Measurements from ENCODE around the gene ANK3. TPM values are rescaled to one million over a fixed set of nuclear protein-coding genes. Genes with fewer than 3 reads are reported as not detected.
A peak's percentile ranks its signal among the peaks of the same experiment; 100 is the strongest.

Gene ANK3
- total RNA-seq, 1 experiment from 2014 or later = 29.8 TPM

DNA sequence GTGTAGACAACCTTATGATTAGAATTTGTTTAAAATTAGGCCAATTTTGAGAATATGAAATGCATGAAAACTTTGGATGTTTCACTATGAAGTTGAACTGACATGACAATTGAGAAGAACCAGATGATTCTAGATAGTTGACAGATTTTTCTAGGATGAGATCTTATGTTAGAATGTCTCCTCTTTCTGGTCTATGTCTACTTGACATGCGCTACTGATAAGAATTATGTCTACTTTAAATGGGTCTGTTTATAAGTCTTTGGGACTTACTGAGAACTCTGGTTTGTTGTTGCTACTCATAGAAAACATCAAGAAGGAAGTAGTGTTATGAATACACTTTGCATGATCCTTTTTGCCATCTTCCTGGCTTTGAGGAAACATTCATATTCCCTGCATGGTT, 255.1 kb downstream of the ANK3 start:
- Mint-ChIP-seq H3K27me3 (ENCODE audit: unreplicated experiment) (no peaks in the 10 kb centered on the region), H3K36me3 (ENCODE audit: insufficient read depth, unreplicated experiment) (peaks cover 4% of the 10 kb centered on the region), H3K4me3 (ENCODE audit: low read depth, unreplicated experiment) (no peak overlapping the region), H3K27ac (ENCODE audit: unreplicated experiment) (no peak overlapping the region), H3K9me3 (ENCODE audit: low read depth, unreplicated experiment) (no peaks in the 10 kb centered on the region), H3K4me1 (ENCODE audit: low read depth, unreplicated experiment) (peaks cover 19% of the 10 kb centered on the region)
- no peak for DNase-seq
- CTCF ChIA-PET = interaction anchor here (1.4 kb wide), 1 partner anchor 20 kb away, joined by 5 read pairs; no protein-coding TSS in a partner anchor
- intact Hi-C loops (cut with micrococcal nuclease; ENCODE audit: unreplicated experiment) = no loop called here
- no TSS peak for BruUV-seq (replicated peaks)
- TF ChIP-seq, protein P1, sequence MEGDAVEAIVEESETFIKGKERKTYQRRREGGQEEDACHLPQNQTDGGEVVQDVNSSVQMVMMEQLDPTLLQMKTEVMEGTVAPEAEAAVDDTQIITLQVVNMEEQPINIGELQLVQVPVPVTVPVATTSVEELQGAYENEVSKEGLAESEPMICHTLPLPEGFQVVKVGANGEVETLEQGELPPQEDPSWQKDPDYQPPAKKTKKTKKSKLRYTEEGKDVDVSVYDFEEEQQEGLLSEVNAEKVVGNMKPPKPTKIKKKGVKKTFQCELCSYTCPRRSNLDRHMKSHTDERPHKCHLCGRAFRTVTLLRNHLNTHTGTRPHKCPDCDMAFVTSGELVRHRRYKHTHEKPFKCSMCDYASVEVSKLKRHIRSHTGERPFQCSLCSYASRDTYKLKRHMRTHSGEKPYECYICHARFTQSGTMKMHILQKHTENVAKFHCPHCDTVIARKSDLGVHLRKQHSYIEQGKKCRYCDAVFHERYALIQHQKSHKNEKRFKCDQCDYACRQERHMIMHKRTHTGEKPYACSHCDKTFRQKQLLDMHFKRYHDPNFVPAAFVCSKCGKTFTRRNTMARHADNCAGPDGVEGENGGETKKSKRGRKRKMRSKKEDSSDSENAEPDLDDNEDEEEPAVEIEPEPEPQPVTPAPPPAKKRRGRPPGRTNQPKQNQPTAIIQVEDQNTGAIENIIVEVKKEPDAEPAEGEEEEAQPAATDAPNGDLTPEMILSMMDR (IDR thresholded peaks at IDR 0.05; ENCODE audit: unreplicated experiment) = no peak

DNA sequence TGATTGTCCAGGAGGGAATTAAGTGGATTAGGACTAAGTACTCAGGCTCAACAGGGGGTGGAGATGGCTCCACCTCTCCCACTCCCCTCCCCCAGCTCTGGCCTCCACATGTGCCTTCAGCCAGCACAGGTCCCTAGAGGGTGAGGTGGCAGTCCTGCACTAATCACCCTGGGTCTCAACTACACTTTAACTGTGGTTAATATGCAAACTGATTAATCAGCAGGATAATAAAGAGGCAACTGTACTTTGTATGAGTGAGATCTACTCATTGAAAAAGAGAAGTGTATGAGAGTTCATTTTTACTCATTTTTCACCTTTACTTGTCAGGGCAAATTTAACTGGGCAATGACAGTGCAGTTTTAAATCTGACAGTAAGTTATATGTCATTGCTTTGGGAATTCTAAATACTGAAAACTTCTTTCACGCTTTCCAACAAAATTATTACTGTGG, 259.5 kb downstream of the ANK3 start:
- intact Hi-C loops (cut with micrococcal nuclease; ENCODE audit: unreplicated experiment) = no loop called here
- no peaks in the 10 kb centered on the region for H3K36me3 Mint-ChIP-seq (ENCODE audit: insufficient read depth, unreplicated experiment)
- peaks cover 27% of the 10 kb centered on the region for H3K4me1 Mint-ChIP-seq (ENCODE audit: low read depth, unreplicated experiment)
- no peaks in the 10 kb centered on the region for H3K9me3 Mint-ChIP-seq (ENCODE audit: low read depth, unreplicated experiment)
- CTCF ChIA-PET = interaction anchor here (1.2 kb wide), 1 partner anchor 15 kb away, joined by 3 read pairs; no protein-coding TSS in a partner anchor
- no TSS peak for BruUV-seq (replicated peaks)
- peak; percentile 61 for DNase-seq
- TF ChIP-seq, protein P1 (IDR thresholded peaks at IDR 0.05; ENCODE audit: unreplicated experiment) = no peak
- H3K27me3 Mint-ChIP-seq (ENCODE audit: unreplicated experiment) = no peaks in the 10 kb centered on the region
- no peak overlapping the region for H3K4me3 Mint-ChIP-seq (ENCODE audit: low read depth, unreplicated experiment)
- H3K27ac Mint-ChIP-seq (ENCODE audit: unreplicated experiment) = peak overlapping the region; percentile 35

DNA sequence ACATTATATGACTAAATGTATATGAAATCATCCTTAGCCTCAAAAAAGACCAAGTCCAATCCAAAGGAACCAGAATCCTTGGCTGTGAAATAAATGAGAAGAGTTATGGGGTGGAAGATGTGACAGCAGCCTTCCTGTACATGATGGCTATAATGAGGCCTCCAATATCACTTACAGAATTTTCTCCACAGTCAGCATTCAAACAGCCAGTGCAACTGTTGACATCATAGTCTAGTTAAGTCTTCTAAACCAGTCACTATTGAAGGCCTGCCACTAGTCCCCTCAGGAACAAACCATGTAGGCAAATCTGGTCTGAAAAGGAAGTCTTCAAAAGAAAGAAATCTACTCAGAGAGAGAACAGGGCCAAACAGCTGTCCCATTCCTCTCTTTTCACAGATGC, 263.8 kb downstream of the ANK3 start:
- Mint-ChIP-seq H3K27ac (ENCODE audit: unreplicated experiment) (no peak overlapping the region), H3K4me3 (ENCODE audit: low read depth, unreplicated experiment) (no peak overlapping the region), H3K27me3 (ENCODE audit: unreplicated experiment) (no peaks in the 10 kb centered on the region), H3K9me3 (ENCODE audit: low read depth, unreplicated experiment) (no peaks in the 10 kb centered on the region), H3K4me1 (ENCODE audit: low read depth, unreplicated experiment) (peaks cover 40% of the 10 kb centered on the region), H3K36me3 (ENCODE audit: insufficient read depth, unreplicated experiment) (no peaks in the 10 kb centered on the region)
- CTCF ChIA-PET = no interaction called here
- TF ChIP-seq, protein P1 (IDR thresholded peaks at IDR 0.05; ENCODE audit: unreplicated experiment) = no peak
- BruUV-seq (replicated peaks) = no TSS peak
- DNase-seq = no peak
- intact Hi-C loops (cut with micrococcal nuclease; ENCODE audit: unreplicated experiment) = no loop called here

DNA sequence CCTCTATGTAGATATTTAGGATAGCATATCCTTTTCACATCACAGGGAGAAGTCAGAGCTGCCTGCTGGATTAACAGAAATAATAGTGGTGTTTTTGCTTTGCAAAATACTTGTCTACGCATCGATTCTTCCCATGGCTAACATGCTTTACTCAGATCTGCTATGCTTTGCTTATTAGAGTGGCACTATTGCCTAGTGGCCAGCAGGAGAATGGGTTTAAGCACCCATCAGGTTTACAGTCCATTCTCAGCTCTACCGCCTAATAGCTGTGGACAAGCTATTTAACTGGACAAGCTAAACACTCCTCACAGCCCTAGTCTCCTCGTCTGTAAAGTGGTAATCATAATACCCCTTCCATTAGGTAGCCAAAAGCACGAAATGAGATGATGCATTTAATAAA, 265.1 kb downstream of the ANK3 start:
- no peak for DNase-seq
- H3K27ac Mint-ChIP-seq (ENCODE audit: unreplicated experiment) = no peak overlapping the region
- no peaks in the 10 kb centered on the region for H3K9me3 Mint-ChIP-seq (ENCODE audit: low read depth, unreplicated experiment)
- BruUV-seq (replicated peaks) = no TSS peak
- peaks cover 30% of the 10 kb centered on the region for H3K4me1 Mint-ChIP-seq (ENCODE audit: low read depth, unreplicated experiment)
- H3K36me3 Mint-ChIP-seq (ENCODE audit: insufficient read depth, unreplicated experiment) = no peaks in the 10 kb centered on the region
- TF ChIP-seq, protein P1 (IDR thresholded peaks at IDR 0.05; ENCODE audit: unreplicated experiment) = no peak
- no peak overlapping the region for H3K4me3 Mint-ChIP-seq (ENCODE audit: low read depth, unreplicated experiment)
- H3K27me3 Mint-ChIP-seq (ENCODE audit: unreplicated experiment) = no peaks in the 10 kb centered on the region
- CTCF ChIA-PET = no interaction called here
- intact Hi-C loops (cut with micrococcal nuclease; ENCODE audit: unreplicated experiment) = no loop called here
